LNCAP (cell line): ENCODE results near the gene MAMSTR.

Source experiments
- CTCF ChIP-seq: fragments of 450-650 bp; IDR thresholded peaks from 2 replicates; pipeline ENCODE4 v1.5.1; 2017; ENCODE audit warnings: mild to moderate bottlenecking

The MAMSTR gene

GRCh38 chr19:48740164-48740972 is 20.8 kb upstream of the MAMSTR start, which contains the start of gene RASIP1:
Gene RASIP1 (minus strand): TSS chr19:48740610. CDS start chr19:48740282, 328 bp downstream.
- TF ChIP-seq CTCF = no peak

GRCh38 chr19:48739404-48740163 is 20.1 kb upstream of the MAMSTR start:
- no peak for TF ChIP-seq CTCF

DNA sequence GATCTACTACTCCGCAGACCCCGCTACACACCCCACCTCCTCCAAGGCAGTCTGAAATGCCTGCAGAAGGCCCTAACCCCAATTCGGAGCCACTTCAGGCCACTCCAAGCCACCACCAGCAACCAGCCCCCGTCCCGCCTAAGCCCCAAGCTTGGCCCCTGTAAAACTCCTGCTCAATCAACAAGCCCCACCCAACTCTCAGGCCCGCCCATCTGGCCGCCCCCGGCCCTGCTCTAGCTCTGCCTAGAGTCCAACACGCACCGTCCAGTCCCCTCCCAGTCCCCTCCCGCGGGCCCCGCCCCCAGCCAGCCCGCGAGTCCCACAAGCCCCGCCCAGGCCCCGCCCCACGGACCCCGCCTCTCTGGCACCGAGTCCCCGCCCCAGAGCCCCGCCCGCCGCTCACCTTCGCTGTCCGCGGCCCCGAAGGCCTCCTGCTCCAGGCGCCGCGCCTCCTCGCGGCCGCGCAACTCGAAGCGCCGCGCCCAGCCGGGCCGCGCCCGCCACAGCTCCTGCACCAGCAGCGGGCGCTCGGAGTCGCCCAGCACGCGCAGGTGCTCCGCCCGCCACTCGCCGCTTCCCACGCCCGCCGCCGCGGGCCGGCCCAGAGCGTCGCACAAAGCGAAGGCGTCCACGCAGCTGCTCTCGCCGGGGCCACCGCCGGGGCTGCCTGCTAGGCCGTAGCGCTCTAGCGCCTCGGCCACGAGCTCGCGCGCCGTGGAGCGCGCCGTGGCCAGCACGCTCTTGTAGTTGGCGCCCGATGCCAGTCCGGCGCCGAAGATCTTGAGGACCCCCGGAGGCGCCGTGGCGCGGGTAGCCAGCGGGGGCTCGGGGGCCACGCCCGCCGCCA is 19.3 kb upstream of the MAMSTR start:
- peak; percentile 47 for TF ChIP-seq CTCF

- no peak for TF ChIP-seq CTCF
Measured at GRCh38 chr19:48737360-48737998, 18.0 kb upstream of the MAMSTR start.

DNA sequence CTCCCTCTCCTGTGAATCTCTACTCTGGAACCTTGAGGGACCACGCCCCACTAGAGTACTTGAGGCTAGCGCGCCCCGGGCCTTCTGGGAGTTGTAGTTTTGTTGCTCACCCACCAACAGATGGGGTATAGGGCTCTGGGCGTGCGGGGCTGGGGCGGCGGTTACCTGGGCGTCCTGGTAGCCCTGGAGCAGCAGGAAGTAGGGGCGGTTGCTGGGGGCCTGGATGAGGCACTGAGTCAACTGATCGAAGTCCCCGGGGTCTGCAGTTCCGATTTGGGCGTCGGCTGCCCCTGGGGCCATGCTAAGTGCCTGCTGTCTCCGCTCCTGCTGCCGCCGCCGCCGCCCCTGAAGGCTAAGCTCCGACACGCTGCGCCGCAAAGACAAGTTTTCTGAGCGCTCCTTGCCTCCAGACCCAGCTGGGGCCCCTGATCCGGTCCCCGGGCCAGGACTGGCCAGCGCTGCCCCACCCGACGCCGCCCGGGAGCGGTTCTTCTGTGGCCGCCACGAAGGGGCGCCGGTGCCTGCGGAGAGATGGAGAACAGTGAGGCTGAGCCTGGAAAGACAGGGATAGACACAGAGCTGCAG is 15.6 kb upstream of the MAMSTR start:
- no peak for TF ChIP-seq CTCF

DNA sequence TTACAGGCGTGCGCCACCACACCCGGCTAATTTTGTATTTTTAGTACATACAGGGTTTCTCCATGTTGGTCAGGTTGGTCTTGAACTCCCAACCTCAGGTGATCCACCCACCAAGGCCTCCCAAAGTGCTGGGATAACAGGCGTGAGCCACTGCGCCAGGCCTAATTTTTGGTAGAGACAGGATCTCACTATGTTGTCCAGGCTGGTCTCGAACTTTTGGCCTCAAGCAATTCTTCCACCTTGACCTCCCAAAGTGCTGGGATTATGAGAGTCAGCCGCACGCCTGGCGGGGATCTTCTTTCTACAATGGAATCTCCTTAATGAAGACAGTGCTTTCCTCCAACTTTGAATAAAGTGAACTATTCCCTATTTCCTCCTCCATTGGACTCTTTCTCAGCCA is 15.1 kb upstream of the MAMSTR start:
- no peak for TF ChIP-seq CTCF

DNA sequence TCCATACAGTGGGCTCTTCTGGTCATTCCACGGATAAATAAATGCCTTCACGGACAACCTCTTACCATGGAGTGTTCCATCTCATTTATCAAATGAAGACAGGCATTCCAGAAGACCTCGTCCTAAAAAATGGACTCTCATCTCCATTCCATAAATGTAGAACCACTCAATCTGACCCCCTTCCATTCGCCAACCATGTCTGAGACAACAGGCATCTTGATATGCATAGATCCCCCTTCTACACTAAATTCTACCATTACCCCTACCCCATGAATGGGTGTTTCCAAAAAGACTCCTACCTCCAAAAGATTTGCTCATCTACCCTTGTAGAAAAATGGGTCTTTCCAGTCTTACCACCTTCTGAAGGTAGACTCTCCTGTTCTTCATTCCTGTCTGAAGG is 11.9 kb upstream of the MAMSTR start:
- no peak for TF ChIP-seq CTCF
